HepG2 (cell line): ENCODE results near the gene ELP4. TPM values are rescaled to one million over a fixed set of nuclear protein-coding genes. Genes with fewer than 3 reads are reported as not detected.

Experiments used
- BCL3 ChIP-seq: sonication (generic); formaldehyde crosslinking; IDR thresholded peaks from 2 replicates; pipeline ENCODE4 v1.5.1; 2020; ENCODE audit warnings: mild to moderate bottlenecking, missing genetic modification reagents, moderate library complexity
- DMTF1 ChIP-seq: sonication (generic); formaldehyde crosslinking; IDR thresholded peaks from 2 replicates; pipeline ENCODE4 v1.4.0; 2020; ENCODE audit warnings: mild to moderate bottlenecking, missing genetic modification reagents
- HES4 ChIP-seq: sonication (generic); formaldehyde crosslinking; IDR thresholded peaks from 2 replicates; pipeline ENCODE4 v1.9.0; 2021; ENCODE audit warnings: mild to moderate bottlenecking, missing genetic modification reagents, borderline replicate concordance
- IRF2 ChIP-seq: IDR thresholded peaks from 2 replicates; pipeline ENCODE4 v1.6.1; 2018; ENCODE audit warnings: missing genetic modification reagents, missing compliant biosample characterization
- PRDM15 ChIP-seq: sonication (generic); formaldehyde crosslinking; IDR thresholded peaks from 2 replicates; pipeline ENCODE4 v1.4.0; 2020; ENCODE audit warnings: missing genetic modification reagents
- PREB ChIP-seq: sonication (generic); formaldehyde crosslinking; IDR thresholded peaks from 2 replicates; pipeline ENCODE4 v1.4.0; 2020; ENCODE audit warnings: missing genetic modification reagents
- RBM39 ChIP-seq: fragments of 200-400 bp; formaldehyde crosslinking; IDR thresholded peaks from one replicate; pipeline ENCODE4 v1.6.1; 2018; ENCODE audit warnings: antibody characterized with exemption, mild to moderate bottlenecking, low read depth, low read length; ENCODE audit not compliant: poor library complexity, severe bottlenecking
- SRF ChIP-seq: IDR thresholded peaks from 2 replicates; pipeline ENCODE4 v1.6.1; 2011; ENCODE audit warnings: mild to moderate bottlenecking, low read depth, low read length, moderate library complexity
- ZFAT ChIP-seq: sonication (generic); formaldehyde crosslinking; conservative IDR thresholded peaks from 2 replicates; pipeline ENCODE4 v1.8.1; 2023; ENCODE audit warnings: missing genetic modification reagents, inconsistent platforms
- ZNF180 ChIP-seq: sonication (generic); formaldehyde crosslinking; IDR thresholded peaks from 2 replicates; pipeline ENCODE4 v1.4.0; 2020; ENCODE audit warnings: low read depth, missing genetic modification reagents, borderline replicate concordance
- ZNF567 ChIP-seq: sonication (generic); formaldehyde crosslinking; IDR thresholded peaks from 2 replicates; pipeline ENCODE4 v1.8.1; 2023; ENCODE audit warnings: mild to moderate bottlenecking, missing genetic modification reagents, borderline replicate concordance
- polyA plus RNA-seq, 8 experiments: library from polyadenylated mRNA; depleted of rRNA in 3 of 8; stranded (reverse) in 7 of 8; unstranded in 1 of 8; fragments of >200 nt; fragmentation: Illumina TruSeq in 4 of 8; extraction: Trizol in 4 of 8; gene quantifications; 2 replicates each; pipeline versions ENCODE4 v1.2.1 to v1.2.3, GENCODE V29; 2011 to 2016; ENCODE audit warnings: low read depth in 4 of 8, missing spikeins in 1 of 8, mixed read lengths in 1 of 8; ENCODE audit not compliant: insufficient read depth in 1 of 8
- total RNA-seq, 5 experiments: library from RNA; depleted of rRNA; stranded (reverse); fragments of >200 nt; fragmentation: Illumina TruSeq; extraction: Trizol; gene quantifications; 2 replicates each; pipeline ENCODE4 v1.2.3, GENCODE V29; 2016; ENCODE audit warnings: low read depth in 1 of 5

The ELP4 gene
- total and polyA plus RNA-seq, 2 of the 13 experiments (the other 11 are each of a cell fraction or from before 2014, with no cell fraction given), result 12.8 to 19.1 TPM

- TF ChIP-seq IRF2 (CRISPR knock-in tag) (no peak), ZNF180 (CRISPR knock-in tag) (no peak), DMTF1 (CRISPR knock-in tag) (no peak), RBM39 (no peak), PREB (CRISPR knock-in tag) (no peak), HES4 (CRISPR knock-in tag) (no peak), PRDM15 (CRISPR knock-in tag) (no peak), ZNF567 (CRISPR knock-in tag) (no peak), BCL3 (no peak), ZFAT (CRISPR knock-in tag) (no peak), SRF (no peak)
Measured at GRCh38 chr11:31464436-31464835, 45.1 kb upstream of the ELP4 start (continued).
